DMS153 treated with DMSO at 0.1 percent for 48 hours (cell line): ENCODE data around the gene AKR1B15.

ENCODE experiments used
- DNase-seq: peaks from one replicate; lab custom pipeline; 2025; ENCODE audit not compliant: unreplicated experiment; lab: John Stamatoyannopoulos, UW

The AKR1B15 gene

GRCh38 chr7:134611611-134612151 is 62.8 kb downstream of the AKR1B15 start:
- DNase-seq = no peak

DNA sequence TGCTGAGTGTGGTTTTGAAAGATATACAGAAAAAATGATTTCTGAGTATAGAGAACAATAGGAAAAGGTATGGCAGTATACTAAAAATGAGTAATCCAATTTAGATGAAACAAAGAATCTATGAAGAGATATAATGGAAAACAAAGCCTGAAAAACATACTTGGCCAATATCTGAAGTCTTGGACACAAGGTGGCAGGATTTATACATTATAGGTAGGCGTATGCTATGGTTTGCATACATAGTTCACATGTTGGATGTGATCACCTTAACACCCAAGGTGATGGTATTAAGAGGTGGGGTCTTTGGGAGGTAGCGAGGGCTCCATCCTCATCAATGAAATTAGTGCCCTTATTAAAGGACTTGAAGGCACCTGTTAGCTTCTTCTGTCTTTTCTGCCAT is 63.3 kb downstream of the AKR1B15 start:
- DNase-seq = no peak

- no peak for DNase-seq
Measured at GRCh38 chr7:134613623-134614347, 64.9 kb downstream of the AKR1B15 start.

DNA sequence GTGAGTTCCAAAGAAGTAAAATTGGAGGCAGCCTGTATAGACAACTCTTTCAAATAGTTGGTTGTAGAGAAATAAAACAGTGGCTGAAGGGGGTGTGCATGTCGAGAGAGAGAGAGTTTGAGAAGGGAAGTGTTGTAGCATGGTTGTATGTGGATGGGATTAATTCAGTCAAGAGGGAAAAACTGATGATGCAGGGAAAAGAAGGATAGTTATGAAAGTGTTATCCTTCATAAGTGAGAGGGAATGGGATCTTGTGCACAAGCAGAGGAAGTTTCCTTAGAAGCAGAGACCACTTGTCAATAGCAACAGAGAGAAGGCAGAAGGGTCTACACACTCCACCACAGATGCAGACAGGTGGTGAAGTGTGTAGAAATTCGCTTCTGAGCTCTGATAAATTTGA is 67.7 kb downstream of the AKR1B15 start:
- no peak for DNase-seq

GRCh38 chr7:134618756-134619530 is 70.0 kb downstream of the AKR1B15 start:
- DNase-seq = no peak

DNA sequence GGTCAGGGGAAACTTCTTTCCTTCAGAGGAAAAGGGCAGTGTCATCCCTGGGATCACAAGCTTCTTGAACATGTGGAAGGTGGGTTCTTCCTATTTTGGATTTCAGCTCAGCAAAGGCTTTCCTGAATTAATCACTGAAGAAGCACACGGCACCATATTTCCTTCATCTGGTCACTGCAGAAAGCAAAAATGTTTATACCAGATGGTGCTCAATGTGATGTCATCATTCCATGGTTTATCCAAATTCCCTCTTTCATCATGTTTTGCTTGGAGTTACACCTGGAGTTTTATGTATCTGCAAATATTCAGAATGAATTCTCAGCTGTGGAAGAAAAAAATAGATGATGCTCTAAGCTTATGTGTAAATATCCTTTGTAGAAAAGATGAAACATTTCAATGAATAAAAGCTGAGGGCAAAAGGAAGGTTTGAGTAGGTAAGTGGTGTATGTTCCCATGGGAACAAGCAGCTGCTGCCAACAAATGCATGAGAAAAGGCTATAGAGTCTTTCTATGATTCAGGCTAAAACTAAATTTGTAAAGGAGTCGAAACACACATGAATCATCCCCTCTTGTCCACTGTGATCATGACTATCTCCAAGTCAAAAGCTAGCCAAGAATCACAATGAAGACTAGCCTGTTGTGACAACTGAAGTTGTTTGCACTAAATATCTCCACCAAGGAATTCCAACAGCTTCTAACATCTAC is 70.9 kb downstream of the AKR1B15 start:
- DNase-seq = peak; percentile 46

- no peak for DNase-seq
Measured at GRCh38 chr7:134622303-134622995, 73.5 kb downstream of the AKR1B15 start.

- no peak for DNase-seq
Measured at GRCh38 chr7:134623193-134623592, 74.3 kb downstream of the AKR1B15 start.

DNA sequence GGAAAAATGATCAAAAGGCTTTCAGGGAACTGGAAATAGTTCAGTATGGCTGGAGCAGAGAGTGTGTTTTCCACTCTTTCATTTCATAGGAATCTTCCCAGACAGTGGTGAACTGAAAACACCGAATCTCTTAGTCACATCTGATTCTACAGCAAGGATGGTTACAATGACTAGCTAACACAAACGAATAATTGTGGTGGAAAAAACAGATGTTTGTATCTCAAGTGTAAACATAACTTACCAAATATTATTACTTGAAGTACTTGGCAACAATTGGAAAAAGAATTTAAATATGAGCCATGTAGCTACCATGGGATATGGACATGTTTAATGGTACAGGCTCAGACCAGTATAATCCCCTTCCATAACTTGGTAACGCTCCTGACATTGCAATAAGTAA is 76.6 kb downstream of the AKR1B15 start:
- no peak for DNase-seq

DNA sequence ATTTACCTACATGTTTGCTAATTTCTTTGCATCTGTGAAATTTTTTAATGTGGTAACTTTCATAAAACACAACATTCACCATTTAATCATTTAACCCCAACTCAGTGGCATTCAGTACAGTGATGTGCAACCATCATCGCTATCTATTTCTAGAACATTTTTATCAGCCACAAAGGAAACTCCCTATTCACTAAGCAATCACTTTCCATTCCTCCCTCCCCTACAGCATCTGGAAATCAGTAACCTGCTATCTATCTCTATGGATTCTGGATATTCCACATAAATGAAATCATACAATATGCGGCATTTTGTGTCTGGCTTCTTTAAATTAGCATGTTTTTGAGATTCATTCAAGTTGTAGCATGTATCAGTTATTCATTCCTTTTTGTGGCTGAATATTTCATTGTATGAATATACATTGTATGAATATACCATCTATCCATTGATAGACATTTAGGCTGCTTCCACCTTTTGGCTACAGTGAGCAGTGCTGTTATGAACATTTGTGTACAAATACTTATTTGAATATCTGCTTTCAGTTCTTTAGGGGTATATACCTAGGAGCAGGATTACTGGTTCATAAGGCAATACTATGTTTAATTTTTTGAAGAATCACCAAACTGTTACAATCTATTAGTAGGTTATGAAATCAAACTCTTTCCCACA is 78.3 kb downstream of the AKR1B15 start:
- no peak for DNase-seq

DNA sequence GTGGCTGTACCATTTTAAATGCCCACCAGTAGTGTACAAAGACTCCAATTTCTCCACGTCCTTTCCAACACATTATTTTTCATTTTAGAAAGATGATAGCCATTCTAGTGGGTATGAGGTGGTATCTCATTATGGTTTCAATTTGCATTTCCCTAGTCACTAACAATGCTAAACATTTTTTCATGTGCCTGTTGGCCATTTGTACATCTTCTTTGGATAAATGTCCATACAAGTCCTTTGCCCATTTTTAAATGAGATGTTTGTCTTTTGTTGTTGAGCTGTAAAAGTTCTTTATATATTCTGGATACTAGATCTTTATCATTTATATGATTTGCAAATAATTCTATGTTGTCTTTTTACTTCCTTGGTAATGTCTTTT is 78.9 kb downstream of the AKR1B15 start:
- no peak for DNase-seq

- no peak for DNase-seq
Measured at GRCh38 chr7:134629445-134629844, 80.5 kb downstream of the AKR1B15 start.
